ENCODE measurements around the gene USP48.
"Not testable (repeated sequence)": the region's sequence is repeated elsewhere in the genome, so short reads cannot be mapped to it uniquely, and the experiment has no call there.

Gene USP48

GRCh38 chr1:21782868-21783678, at the start of gene USP48:
USP48 (minus strand) TSS chr1:21783149; CDS start chr1:21782957, 192 bp downstream.
- peak; percentile 91 to 92 for DNase-seq (ENCODE audit: low read depth in 2 of 2)

- DNase-seq (ENCODE audit: low read depth in 2 of 2) = no peak
Measured at GRCh38 chr1:21831454-21831970, 48.6 kb upstream of the USP48 start.

- no peak for DNase-seq (ENCODE audit: low read depth in 2 of 2)
Measured at GRCh38 chr1:21830792-21831453, 48.0 kb upstream of the USP48 start.

- no peak for DNase-seq (ENCODE audit: low read depth in 2 of 2)
Measured at GRCh38 chr1:21829294-21829693, 46.3 kb upstream of the USP48 start.

GRCh38 chr1:21828506-21829210, 45.7 kb upstream of the USP48 start:
- DNase-seq (ENCODE audit: low read depth in 2 of 2) = no peak

- no peak for DNase-seq (ENCODE audit: low read depth in 2 of 2)
Measured at GRCh38 chr1:21828075-21828474, 45.1 kb upstream of the USP48 start.

GRCh38 chr1:21827141-21827679, 44.3 kb upstream of the USP48 start:
- no peak for DNase-seq (ENCODE audit: low read depth in 2 of 2)

GRCh38 chr1:21826694-21827093, 43.7 kb upstream of the USP48 start:
- not testable (repeated sequence) for DNase-seq (ENCODE audit: low read depth in 2 of 2)

- DNase-seq (ENCODE audit: low read depth in 2 of 2) = no peak
Measured at GRCh38 chr1:21825393-21825792, 42.4 kb upstream of the USP48 start.

- no peak for DNase-seq (ENCODE audit: low read depth in 2 of 2)
Measured at GRCh38 chr1:21824926-21825325, 42.0 kb upstream of the USP48 start.

GRCh38 chr1:21823980-21824702, 41.2 kb upstream of the USP48 start:
- DNase-seq (ENCODE audit: low read depth in 2 of 2) = no peak

GRCh38 chr1:21823206-21823979, 40.4 kb upstream of the USP48 start:
- DNase-seq (ENCODE audit: low read depth in 2 of 2) = no peak

GRCh38 chr1:21822349-21822748, 39.4 kb upstream of the USP48 start:
- no peak for DNase-seq (ENCODE audit: low read depth in 2 of 2)

GRCh38 chr1:21821385-21822019, 38.6 kb upstream of the USP48 start:
- DNase-seq (ENCODE audit: low read depth in 2 of 2) = no peak

- DNase-seq (ENCODE audit: low read depth in 2 of 2) = no peak
Measured at GRCh38 chr1:21820597-21821232, 37.8 kb upstream of the USP48 start.

- DNase-seq (ENCODE audit: low read depth in 2 of 2) = no peak
Measured at GRCh38 chr1:21818656-21819055, 35.7 kb upstream of the USP48 start.

GRCh38 chr1:21816602-21817302, 33.8 kb upstream of the USP48 start:
- no peak for DNase-seq (ENCODE audit: low read depth in 2 of 2)

- no peak for DNase-seq (ENCODE audit: low read depth in 2 of 2)
Measured at GRCh38 chr1:21815724-21816321, 32.9 kb upstream of the USP48 start.

Measured in activated CD8-positive, alpha-beta memory T cell treated with anti-CD3 and anti-CD28 coated beads for 4 hours (primary cell).